Measurements from ENCODE around the gene PPM1E.

DNA sequence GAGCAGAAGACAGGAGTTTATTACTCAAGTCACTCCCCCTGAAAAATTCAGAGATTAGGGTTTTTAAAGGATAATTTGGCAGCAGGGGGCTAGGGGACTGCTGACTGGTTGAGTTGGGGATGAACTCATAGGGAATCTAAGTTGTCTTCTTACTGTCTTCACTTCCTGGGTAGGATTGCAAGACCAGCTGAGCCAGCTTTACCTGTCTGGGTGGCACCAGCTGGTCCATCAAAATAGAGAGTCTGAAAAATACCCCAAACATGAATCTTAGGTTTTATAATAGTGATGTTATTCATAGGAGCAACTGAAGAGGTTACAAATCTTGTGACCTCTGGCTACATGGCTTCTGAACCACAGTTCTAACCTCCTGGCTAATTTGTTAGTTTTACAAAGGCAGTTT, 157.9 kb downstream of the PPM1E start:
- TF ChIP-seq MXI1 (IDR thresholded peaks at IDR 0.05; ENCODE audit: borderline replicate concordance, low read depth, low read length) (no peak), CTCF (conservative IDR thresholded peaks at IDR 0.05; ENCODE audit: low read depth, low read length) (no peak), CHD1 (IDR thresholded peaks at IDR 0.05; ENCODE audit: low read depth, low read length) (no peak)

All from IMR-90 (cell line).